Fibroblast of skin of back (primary cell): Measurements from ENCODE around the gene BAK1.
"Not testable (repeated sequence)": the region's sequence is repeated elsewhere in the genome, so short reads cannot be mapped to it uniquely, and the experiment has no call there.

Experiments
- DNase-seq: peaks from one replicate; pipeline ENCODE4 v3.0.0-alpha.2; 2013

BAK1 gene

GRCh38 chr6:33549196-33549595 is 30.9 kb downstream of the BAK1 start:
- no peak for DNase-seq

- DNase-seq, result no peak
Measured at GRCh38 chr6:33547499-33547898, 32.6 kb downstream of the BAK1 start.

DNA sequence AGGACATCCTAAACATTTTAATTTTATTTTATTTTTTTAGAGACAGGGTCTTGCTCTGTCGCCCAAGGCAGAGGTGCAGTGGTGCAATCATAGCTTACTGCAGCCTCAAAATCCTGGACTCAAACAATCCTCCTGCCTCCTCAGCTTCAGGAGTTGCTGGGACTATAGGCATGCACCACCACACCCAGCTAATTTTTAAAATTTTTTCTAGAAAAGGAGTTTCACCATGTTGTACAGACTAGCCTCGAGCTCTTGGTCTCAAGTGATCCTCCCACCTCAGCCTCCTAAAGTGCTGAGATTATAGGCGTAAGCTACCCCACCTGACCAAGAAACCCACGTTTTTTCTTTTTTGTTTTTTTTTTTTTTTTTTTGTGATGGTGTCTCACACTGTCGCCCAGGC is 33.3 kb downstream of the BAK1 start:
- no peak for DNase-seq

GRCh38 chr6:33545292-33545691 is 34.8 kb downstream of the BAK1 start:
- DNase-seq, result not testable (repeated sequence)

- DNase-seq, result no peak
Measured at GRCh38 chr6:33543116-33543515, 37.0 kb downstream of the BAK1 start.

DNA sequence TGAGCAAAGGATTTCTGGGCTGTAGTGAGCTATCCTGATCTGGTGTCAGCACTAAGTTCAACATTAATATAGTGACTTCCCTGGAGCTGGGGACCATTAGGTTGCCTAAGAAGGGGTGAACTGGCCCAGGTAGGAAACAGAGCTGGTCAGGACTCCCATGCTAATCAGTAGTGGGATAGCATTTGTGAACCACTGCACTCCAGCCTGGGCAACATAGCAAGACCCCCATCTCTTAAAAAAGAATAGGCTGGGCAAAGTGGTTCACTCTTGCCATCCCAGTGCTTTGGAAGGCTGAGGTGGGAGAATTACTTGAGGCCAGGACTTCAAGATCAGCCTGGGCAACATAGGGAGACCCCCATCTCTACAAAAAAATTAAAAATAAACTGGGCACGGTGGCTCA is 39.3 kb downstream of the BAK1 start:
- no peak for DNase-seq

DNA sequence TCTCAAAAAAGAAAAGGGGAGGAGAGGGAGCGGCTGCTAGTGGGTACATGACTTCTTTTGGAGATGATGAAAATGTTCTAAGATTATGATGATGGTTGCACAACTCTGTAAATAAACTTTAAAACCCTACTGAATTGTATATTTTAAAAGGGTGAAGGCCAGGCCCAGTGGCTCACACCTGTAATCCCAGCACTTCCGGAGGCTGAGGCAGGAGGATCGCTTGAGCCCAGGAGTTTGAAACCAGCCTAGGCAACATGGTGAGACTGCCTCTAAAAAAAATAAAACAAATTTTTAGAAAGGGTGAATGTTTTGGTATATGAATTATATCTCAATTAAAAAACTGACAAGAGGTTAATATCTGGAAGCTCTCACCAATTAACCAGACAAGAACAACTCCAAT is 45.4 kb downstream of the BAK1 start:
- DNase-seq, result no peak

DNA sequence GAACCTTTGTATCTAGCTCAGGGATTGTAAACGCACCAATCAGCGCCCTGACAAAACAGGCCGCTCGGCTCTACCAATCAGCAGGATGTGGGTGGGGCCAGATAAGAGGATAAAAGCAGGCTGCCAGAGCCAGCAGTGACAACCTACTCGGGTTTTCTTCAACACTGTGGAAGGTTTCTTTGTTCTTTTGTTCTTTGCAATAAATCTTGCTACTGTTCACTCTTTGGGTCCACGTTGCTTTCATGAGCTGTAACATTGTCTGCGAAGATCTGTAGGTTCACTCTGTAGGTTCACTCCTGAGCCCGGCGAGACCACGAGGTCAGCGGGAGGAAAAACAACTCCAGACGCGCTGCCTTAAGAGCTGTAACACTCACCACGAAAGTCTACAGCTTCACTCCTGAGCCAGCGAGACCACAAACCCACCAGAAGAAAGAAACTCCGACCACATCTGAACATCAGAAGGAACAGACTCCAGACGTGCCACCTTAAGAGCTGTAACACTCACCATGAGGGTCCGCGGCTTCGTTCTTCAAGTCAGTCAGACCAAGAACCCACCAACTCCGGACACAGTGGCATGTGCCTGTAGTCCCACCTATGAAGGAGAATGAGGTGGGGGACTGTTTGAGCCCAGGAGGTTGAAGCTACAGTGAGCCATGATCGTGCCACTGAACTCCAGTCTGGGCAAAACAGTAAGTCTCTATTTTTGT is 46.8 kb downstream of the BAK1 start:
- not testable (repeated sequence) for DNase-seq

- DNase-seq, result not testable (repeated sequence)
Measured at GRCh38 chr6:33532431-33532830, 47.6 kb downstream of the BAK1 start.

DNA sequence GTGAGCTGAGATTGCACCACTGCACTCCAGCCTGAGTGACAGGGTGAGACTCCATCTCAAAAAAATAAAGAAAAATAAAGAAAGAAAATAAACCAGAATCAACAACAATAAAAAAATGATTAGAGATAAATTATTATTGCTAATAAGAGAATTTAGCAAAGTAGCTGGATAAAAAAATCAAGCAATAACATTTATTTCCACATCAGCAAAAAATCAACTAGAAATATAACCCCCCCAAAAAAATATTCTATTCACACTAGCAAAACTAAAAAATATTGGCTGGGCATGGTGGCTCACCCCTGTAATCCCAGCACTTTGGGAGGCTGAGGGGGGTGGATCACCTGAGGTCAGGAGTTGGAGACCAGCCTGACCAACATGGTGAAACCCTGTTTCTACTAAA is 49.5 kb downstream of the BAK1 start:
- not testable (repeated sequence) for DNase-seq
